Astrocyte (in vitro differentiated cells and primary cell): ENCODE data around the gene DPH5.

Experiments used
- CTCF ChIP-seq: IDR thresholded peaks from 2 replicates; pipeline ENCODE4 v1.5.1; 2011; ENCODE audit warnings: low read depth, mild to moderate bottlenecking, inconsistent platforms, low read length, moderate library complexity; ENCODE audit not compliant: insufficient read depth
- EZH2 ChIP-seq: IDR thresholded peaks from 2 replicates; pipeline ENCODE4 v1.6.1; 2012; ENCODE audit warnings: mild to moderate bottlenecking, low read length, inconsistent platforms; ENCODE audit not compliant: insufficient read depth

- no peak for TF ChIP-seq EZH2
- TF ChIP-seq CTCF: no peak
Measured at GRCh38 chr1:100942304-100943046, 83.1 kb downstream of the DPH5 start.
